Upper lobe of left lung (tissue), 6 donors: Measurements from ENCODE around the gene PHLDA3. TPM values are rescaled to one million over a fixed set of nuclear protein-coding genes. Genes with fewer than 3 reads are reported as not detected.

Experiments used
- ATAC-seq, 2 donors: fragments of 200-7000 bp; cut with Tn5 transposase; one replicate each; pipeline ENCODE4 v1.9.1; 2022; ENCODE audit warnings: mild to moderate bottlenecking in 2 of 2, moderate library complexity in 2 of 2; ENCODE audit not compliant: low FRiP score in 2 of 2
- DNase-seq, 2 donors: peaks; one replicate each; pipeline ENCODE4 v3.0.0-alpha.2; 2019 to 2020
- H3K27ac ChIP-seq, 4 donors: fragments of 200-600 bp; sonication (generic); one replicate each; pipeline ENCODE4 v1.5.1; 2016 to 2019
- H3K27me3 ChIP-seq, 4 donors: fragments of 200-600 bp; sonication (generic); one replicate each; pipeline ENCODE4 v1.5.1; 2017 to 2019
- H3K36me3 ChIP-seq, 4 donors: fragments of 200-600 bp; sonication (generic); one replicate each; pipeline ENCODE4 v1.5.1; 2016 to 2019
- H3K4me1 ChIP-seq, 4 donors: fragments of 200-600 bp; sonication (generic); one replicate each; pipeline ENCODE4 v1.5.1; 2018 to 2019
- H3K4me3 ChIP-seq, 4 donors: fragments of 200-600 bp; sonication (generic); one replicate each; pipeline ENCODE4 v1.5.1; 2017 to 2019; ENCODE audit warnings: mild to moderate bottlenecking in 2 of 4, moderate library complexity in 1 of 4
- H3K9me3 ChIP-seq, 4 donors: fragments of 200-600 bp; sonication (generic); one replicate each; pipeline ENCODE4 v1.5.1; 2018 to 2019
- EP300 ChIP-seq, 4 donors: sonication (generic); formaldehyde crosslinking; IDR thresholded peaks; one replicate each; pipeline ENCODE4 v1.5.1; 2017; ENCODE audit warnings: antibody characterized with exemption in 4 of 4, control low read depth in 2 of 4
- POLR2A ChIP-seq, 4 donors: fragments of 450-650 bp; IDR thresholded peaks; one replicate each; pipeline ENCODE4 v1.5.1; 2016 to 2017; ENCODE audit warnings: antibody characterized with exemption in 4 of 4, mild to moderate bottlenecking in 2 of 4
- POLR2AphosphoS5 ChIP-seq, 2 donors: sonication (generic); formaldehyde crosslinking; IDR thresholded peaks; one replicate each; pipeline ENCODE4 v1.5.1; 2017; ENCODE audit warnings: antibody characterized with exemption in 2 of 2
- WGBS, 2 donors: methylation state at CpG; one replicate each; pipeline ENCODE4 v1.1.5; 2017 to 2018; 5-methylcytosine and 5-hydroxymethylcytosine counted together
- total RNA-seq, 6 donors: library from RNA; depleted of rRNA in 4 of 6; stranded (reverse); fragments of >200 nt in 4 of 6; gene quantifications; one replicate each; pipeline versions ENCODE4 v1.1.0 to v1.2.1, GENCODE V29; 2016 to 2021
- TF ChIP-seq, protein P1 (sequence below), 6 experiments: fragments of 450-650 bp in 4 of 6; fragments of 200-600 bp in 2 of 6; sonication (generic) in 2 of 6; IDR thresholded peaks; one replicate each; pipeline ENCODE4 v1.5.1; 2016 to 2019; ENCODE audit warnings: antibody characterized with exemption in 6 of 6
- donor health status: DM: no; HTN: no; CAD: no; lungs with moderate emphysema.
- donor health status: DM: no; HTN: yes; CAD: no; lungs with severe emphysema.

The PHLDA3 gene
- total RNA-seq, 6 donors from 2014 or later: 45.1 to 211 (median 88.1) TPM

DNA sequence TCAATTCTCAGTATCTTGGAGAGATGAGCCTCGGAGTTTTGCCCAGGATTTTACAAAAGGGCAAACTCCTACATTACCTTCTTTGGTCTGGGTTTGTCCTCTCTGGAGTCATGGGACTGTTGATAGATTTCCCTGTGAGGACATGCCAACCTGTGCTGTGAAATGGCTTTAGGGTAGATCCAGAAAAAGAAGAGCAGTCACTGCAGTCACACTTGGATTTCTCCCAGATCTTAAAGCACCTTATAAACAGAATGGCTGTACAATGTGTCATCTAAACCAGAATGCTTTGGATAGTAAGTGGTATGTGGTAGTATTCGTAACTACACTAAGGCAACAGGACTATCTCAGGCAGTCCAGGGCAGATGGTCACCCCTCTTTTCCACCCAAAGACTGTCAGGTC is 39.8 kb upstream of the PHLDA3 start:
- 88 to 92% methylated on average over 2 of the region's 2 CpGs for WGBS, 2 donors
- Histone ChIP-seq H3K27me3 (no peaks in the 10 kb centered on the region), H3K27ac (peak overlapping the region in 1 of 4 donors; percentile 88), H3K4me3 (no peak overlapping the region), H3K36me3 (no peaks in the 10 kb centered on the region), H3K4me1 (peaks cover 54 to 65% (median 55%) of the 10 kb centered on the region in 4 donors), H3K9me3 (no peaks in the 10 kb centered on the region)
- ATAC-seq (no peak), DNase-seq (no peak)
- no peak for TF ChIP-seq EP300 (IDR thresholded peaks at IDR 0.05)
- no peak for TF ChIP-seq POLR2AphosphoS5 (IDR thresholded peaks at IDR 0.05)
- TF ChIP-seq POLR2A (IDR thresholded peaks at IDR 0.05): no peak
- TF ChIP-seq, protein P1, sequence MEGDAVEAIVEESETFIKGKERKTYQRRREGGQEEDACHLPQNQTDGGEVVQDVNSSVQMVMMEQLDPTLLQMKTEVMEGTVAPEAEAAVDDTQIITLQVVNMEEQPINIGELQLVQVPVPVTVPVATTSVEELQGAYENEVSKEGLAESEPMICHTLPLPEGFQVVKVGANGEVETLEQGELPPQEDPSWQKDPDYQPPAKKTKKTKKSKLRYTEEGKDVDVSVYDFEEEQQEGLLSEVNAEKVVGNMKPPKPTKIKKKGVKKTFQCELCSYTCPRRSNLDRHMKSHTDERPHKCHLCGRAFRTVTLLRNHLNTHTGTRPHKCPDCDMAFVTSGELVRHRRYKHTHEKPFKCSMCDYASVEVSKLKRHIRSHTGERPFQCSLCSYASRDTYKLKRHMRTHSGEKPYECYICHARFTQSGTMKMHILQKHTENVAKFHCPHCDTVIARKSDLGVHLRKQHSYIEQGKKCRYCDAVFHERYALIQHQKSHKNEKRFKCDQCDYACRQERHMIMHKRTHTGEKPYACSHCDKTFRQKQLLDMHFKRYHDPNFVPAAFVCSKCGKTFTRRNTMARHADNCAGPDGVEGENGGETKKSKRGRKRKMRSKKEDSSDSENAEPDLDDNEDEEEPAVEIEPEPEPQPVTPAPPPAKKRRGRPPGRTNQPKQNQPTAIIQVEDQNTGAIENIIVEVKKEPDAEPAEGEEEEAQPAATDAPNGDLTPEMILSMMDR (IDR thresholded peaks at IDR 0.05): no peak

DNA sequence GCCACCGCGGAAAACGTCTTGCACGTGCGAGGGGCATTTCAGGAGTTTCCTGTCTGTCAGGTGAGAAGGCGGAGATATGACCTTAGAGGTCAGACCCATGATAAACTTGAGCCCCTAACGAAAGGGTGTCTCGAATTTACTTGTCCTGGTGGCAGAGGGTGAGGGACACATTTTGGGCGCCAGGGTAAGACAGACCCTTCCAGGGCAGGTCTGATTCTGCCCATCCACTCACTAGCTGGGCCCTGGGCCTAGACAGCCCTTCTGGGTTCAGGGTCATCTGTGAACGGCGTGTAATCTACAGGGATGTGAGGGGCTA is 38.3 kb upstream of the PHLDA3 start:
- WGBS, 2 donors: 26 to 54% methylated on average over 5 to 10 of the region's 11 CpGs
- no peak for TF ChIP-seq POLR2A (IDR thresholded peaks at IDR 0.05)
- TF ChIP-seq EP300 (IDR thresholded peaks at IDR 0.05): no peak
- TF ChIP-seq, protein P1 (IDR thresholded peaks at IDR 0.05): no peak
- TF ChIP-seq POLR2AphosphoS5 (IDR thresholded peaks at IDR 0.05): no peak
- H3K9me3 ChIP-seq: no peaks in the 10 kb centered on the region
- no peaks in the 10 kb centered on the region for H3K27me3 ChIP-seq
- peaks cover 58 to 69% (median 62%) of the 10 kb centered on the region in 4 donors for H3K4me1 ChIP-seq
- DNase-seq: no peak
- ATAC-seq: no peak
- H3K36me3 ChIP-seq: no peaks in the 10 kb centered on the region
- H3K27ac ChIP-seq: peak overlapping the region; percentile 88 to 94 (median 92)
- H3K4me3 ChIP-seq: peak overlapping the region; percentile 56 to 87 (median 80)

DNA sequence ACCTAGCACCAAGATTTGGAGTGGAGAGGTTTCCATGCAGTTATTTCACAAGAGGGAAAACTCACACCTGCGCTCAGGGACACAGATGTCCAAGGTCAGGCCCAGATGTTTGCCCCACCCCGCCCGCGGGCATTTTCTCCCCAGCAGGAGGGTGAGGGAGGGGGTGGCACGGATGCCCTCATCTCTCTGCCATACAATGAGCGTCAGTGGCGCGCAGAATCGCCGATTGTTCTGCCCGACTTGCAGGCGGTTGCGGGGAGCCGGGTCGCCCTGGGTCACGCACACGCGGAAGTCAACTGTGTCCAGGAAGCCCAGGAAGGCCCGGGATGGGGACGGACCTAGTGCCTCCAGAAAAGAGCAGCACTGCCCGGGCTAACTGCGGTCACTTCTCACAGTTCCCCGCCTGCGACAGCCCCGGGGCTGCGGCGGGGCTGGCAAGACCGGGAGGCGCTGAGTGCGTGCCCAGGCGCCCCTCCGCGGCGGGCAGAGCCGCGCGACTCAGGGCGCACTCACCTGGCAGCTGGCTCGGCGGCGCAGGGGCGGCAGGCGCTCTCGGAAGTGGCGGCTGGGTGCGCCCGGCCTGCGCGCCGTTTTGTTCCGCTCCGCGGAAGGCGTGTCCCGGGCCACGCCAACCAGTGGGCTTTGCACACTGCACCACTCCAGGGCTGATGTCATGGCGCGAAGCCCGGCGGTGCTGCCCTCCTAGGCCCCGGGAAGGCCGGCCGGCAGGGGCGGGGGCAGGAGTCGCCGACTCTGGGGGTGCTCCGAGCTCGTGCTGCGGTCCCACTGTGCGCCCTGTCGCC is 37.8 kb upstream of the PHLDA3 start, which contains the start of gene CSRP1:
Gene CSRP1 (minus strand): TSS at position 567 of the 803 bp plus-strand sequence. CDS start 10,820 bp downstream, outside the sequence.
- DNase-seq (peak; percentile 87 to 96), ATAC-seq (peak; percentile 89 to 96)
- TF ChIP-seq POLR2AphosphoS5 (IDR thresholded peaks at IDR 0.05) (peak; percentile 93 to 95), POLR2A (IDR thresholded peaks at IDR 0.05) (peak in 3 of 4 donors; percentile 84 to 98 (median 98)), EP300 (IDR thresholded peaks at IDR 0.05) (no peak)
- TF ChIP-seq, protein P1 (IDR thresholded peaks at IDR 0.05): peak in 2 of 6 experiments; percentile 39
- H3K9me3 ChIP-seq: no peaks in the 10 kb centered on the region
- 1 to 7% methylated on average over 3 to 28 of the region's 71 CpGs for WGBS, 2 donors
- H3K4me3 ChIP-seq: peak within 1 kb of the TSS; percentile 56 to 87 (median 80)
- H3K27me3 ChIP-seq: no peaks in the 10 kb centered on the region
- peaks cover 58 to 69% (median 62%) of the 10 kb centered on the region in 4 donors for H3K4me1 ChIP-seq
- peak within 1 kb of the TSS; percentile 88 to 94 (median 92) for H3K27ac ChIP-seq
- no peaks in the 10 kb centered on the region for H3K36me3 ChIP-seq

DNA sequence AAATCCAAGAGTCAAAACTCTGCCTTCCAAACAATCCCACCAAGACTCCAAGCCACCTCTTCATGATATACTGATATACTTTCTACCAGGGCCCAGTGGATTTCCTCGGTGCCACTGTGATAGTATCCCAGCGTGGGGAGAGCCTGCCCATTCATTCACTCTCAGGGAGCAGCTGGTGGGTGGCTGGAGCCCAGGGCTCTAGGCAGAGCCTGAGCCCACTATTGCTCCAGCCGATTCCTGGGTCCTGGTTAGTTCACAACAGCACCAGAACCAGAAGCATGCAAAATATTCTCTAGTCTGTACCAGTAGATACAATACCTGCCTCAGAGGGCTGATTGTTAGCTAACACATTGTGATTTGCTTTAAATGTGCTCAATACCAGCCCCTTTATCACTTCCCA is 37.1 kb upstream of the PHLDA3 start:
- Histone ChIP-seq H3K27ac (peak overlapping the region; percentile 88 to 94 (median 92)), H3K36me3 (no peaks in the 10 kb centered on the region), H3K4me3 (peak overlapping the region; percentile 56 to 87 (median 80)), H3K4me1 (peaks cover 58 to 69% (median 62%) of the 10 kb centered on the region in 4 donors), H3K9me3 (no peaks in the 10 kb centered on the region), H3K27me3 (no peaks in the 10 kb centered on the region)
- whole genome bisulfite sequencing, 2 donors: 34 to 39% methylated on average over 3 of the region's 3 CpGs
- ATAC-seq (no peak), DNase-seq (no peak)
- TF ChIP-seq POLR2A (IDR thresholded peaks at IDR 0.05) (no peak), EP300 (IDR thresholded peaks at IDR 0.05) (no peak), POLR2AphosphoS5 (IDR thresholded peaks at IDR 0.05) (no peak)
- TF ChIP-seq, protein P1 (IDR thresholded peaks at IDR 0.05): no peak
